Astrocyte of the cerebellum (primary cell): Measurements from ENCODE around the gene VEGFA.
"Not testable (repeated sequence)": the region's sequence is repeated elsewhere in the genome, so short reads cannot be mapped to it uniquely, and the experiment has no call there.

Experiments
- DNase-seq: peaks from one replicate; pipeline ENCODE4 v3.0.0-alpha.2; 2011; ENCODE audit warnings: low read depth
- H3K4me3 ChIP-seq: 2 replicates; pipeline ENCODE4 v1.5.1; 2011; ENCODE audit warnings: mild to moderate bottlenecking, low read depth, low read length, moderate library complexity
- in situ Hi-C: cut with HindIII; loops from 2 replicates; pipeline ENCODE4 v1.10.0; 2017; ENCODE audit warnings: low sequenced_read_pairs
- TF ChIP-seq, protein P1 (sequence below): IDR thresholded peaks from 2 replicates; pipeline ENCODE4 v1.5.1; 2012; ENCODE audit warnings: low read length, low read depth, moderate library complexity, mild to moderate bottlenecking; ENCODE audit errors: missing control alignments

Gene VEGFA

DNA sequence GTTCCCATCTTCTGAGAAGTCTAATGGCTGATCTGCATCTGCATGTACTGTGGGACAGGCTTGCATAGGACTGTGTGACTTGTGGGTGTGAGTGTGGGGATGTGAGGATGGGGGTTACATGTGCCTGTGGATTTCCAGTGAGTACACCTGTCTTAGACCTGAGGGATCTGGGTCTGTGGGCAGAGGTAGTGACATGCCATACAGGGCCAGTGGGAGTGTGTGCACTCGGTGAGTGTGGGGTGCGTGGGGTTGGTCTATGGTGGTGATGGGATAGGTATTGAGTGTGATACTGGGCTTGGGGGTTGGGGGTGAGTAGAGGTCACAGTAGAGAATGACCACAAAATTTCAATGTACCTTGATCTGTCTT is 41.7 kb downstream of the VEGFA start:
- TF ChIP-seq, protein P1, sequence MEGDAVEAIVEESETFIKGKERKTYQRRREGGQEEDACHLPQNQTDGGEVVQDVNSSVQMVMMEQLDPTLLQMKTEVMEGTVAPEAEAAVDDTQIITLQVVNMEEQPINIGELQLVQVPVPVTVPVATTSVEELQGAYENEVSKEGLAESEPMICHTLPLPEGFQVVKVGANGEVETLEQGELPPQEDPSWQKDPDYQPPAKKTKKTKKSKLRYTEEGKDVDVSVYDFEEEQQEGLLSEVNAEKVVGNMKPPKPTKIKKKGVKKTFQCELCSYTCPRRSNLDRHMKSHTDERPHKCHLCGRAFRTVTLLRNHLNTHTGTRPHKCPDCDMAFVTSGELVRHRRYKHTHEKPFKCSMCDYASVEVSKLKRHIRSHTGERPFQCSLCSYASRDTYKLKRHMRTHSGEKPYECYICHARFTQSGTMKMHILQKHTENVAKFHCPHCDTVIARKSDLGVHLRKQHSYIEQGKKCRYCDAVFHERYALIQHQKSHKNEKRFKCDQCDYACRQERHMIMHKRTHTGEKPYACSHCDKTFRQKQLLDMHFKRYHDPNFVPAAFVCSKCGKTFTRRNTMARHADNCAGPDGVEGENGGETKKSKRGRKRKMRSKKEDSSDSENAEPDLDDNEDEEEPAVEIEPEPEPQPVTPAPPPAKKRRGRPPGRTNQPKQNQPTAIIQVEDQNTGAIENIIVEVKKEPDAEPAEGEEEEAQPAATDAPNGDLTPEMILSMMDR: no peak
- H3K4me3 ChIP-seq: no peak overlapping the region
- DNase-seq: no peak
- in situ Hi-C loops: no loop called here

DNA sequence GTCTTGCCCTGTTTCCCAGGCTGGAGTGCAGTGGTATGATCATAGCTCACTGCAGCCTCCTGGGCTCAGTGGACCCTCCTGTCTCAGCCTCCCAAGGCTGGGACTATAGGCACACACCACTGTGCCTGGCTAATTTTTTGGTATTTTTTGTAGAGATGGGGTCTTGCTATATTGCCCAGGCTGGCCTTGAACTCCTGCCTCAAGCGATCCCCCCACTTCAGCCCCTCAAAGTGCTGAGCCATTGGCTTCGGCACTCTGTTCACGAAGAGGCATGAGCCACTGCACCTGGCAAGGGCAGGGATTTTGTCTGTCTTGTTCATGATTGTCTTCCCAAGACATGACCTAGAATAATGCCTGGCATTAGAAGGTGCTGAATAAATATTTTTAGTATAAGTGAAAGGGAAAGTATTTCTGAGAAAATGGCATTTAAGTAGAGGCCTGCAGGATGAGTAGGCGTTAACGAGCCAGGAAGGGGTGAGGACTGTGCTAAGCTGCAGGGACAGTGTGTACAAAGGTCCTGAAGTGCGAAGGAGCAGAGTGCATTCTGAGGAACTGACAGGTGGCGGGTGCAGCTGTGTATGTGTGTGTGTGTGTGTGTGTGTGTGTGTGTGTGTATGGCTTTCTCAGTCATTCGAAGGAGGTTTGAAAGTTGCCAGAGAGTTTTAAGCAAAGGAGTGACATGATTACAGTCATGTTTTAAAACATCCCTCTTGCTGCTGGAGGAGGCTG is 43.0 kb downstream of the VEGFA start:
- TF ChIP-seq, protein P1: no peak
- DNase-seq: no peak
- in situ Hi-C loops: no loop called here
- no peak overlapping the region for H3K4me3 ChIP-seq

DNA sequence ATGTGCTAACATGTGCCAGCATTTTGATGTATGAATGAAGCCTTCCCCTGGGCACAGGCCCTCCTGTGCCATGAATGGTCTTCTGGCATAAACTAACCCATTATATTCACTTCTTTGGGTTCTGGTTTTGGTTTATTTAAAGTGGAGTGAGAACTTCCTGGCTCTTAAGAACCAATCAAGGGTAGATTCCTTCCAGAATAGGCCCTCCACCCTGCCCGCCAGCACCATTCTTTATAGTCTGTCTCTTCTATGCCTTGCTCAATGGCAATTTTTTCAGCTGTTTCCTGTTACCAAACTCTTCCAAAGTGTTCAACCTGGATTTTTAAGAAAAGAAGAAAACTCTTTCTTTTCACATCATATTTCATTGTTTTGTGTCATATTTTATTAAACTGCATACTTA is 44.1 kb downstream of the VEGFA start:
- no peak for DNase-seq
- TF ChIP-seq, protein P1: no peak
- H3K4me3 ChIP-seq: no peak overlapping the region
- in situ Hi-C loops: no loop called here

DNA sequence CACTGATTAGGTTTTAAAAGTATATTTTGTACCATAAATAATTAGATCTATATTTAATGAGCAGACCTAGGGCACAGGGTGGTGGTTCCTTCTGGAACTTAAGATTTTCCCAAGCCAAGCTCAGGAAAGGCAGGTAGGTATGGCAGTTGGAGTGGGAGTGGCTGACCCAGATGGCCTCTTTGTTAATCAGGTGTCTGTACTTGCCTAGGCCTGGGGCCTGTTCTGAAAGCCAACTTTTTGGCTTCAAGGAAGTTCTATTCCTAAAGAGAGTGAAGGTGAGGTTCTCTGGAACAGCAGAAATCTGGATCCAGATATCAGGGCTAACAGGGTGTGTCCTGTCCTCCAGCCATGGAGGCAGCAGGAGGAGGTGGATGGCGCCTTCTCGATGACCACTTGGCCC is 44.9 kb downstream of the VEGFA start:
- no peak overlapping the region for H3K4me3 ChIP-seq
- no peak for DNase-seq
- TF ChIP-seq, protein P1: no peak
- in situ Hi-C loops: loop anchor here (5.0 kb wide), 2 partner anchors 38 to 102 kb away; no protein-coding TSS in a partner anchor

DNA sequence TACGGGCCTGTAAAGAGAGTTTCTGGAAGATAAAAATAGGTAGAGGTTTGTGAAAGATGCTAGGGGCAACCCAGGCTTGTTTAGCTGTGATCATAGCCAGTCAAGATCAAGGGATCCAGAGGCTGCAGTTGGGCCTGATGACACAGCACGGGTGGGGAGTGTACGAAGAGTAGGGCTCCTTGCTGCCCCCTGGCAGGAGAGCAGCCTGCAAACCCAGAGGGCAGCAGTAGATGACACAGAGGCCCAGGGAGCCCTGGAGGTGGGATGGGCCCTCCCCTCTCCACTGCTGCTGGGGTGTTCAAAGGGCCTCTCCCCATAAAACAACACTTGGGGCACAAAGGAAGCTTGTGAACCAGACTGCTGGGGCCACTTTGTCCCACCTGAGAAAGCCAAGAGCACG is 47.2 kb downstream of the VEGFA start:
- no peak for DNase-seq
- TF ChIP-seq, protein P1: peak; percentile 19

DNA sequence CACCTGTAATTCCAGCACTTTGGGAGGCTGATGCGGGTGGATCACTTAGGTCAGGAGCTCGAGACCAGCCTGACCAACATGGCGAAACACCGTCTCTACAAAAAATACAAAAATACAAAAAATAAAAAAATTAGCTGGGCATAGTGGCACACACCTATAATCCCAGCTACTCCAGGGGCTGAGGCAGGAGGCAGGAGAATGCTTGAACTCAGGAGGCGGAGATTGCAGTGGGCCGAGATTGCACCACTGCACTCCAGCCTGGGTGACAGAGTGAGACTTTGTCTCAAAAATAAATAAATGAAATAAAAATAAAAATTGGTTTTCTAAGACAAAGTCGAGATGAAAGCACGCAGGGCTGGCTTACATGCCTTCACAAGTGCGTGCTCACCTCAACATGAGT is 49.0 kb downstream of the VEGFA start:
- DNase-seq, H3K4me3 ChIP-seq: not testable (repeated sequence)
- in situ Hi-C loops: loop anchor here (5.0 kb wide), 2 partner anchors 42 to 98 kb away; no protein-coding TSS in a partner anchor

More for the DNA sequence above, 47.2 kb downstream of the VEGFA start:
- in situ Hi-C loops: loop anchor here (5.0 kb wide), 2 partner anchors 40 to 100 kb away; no protein-coding TSS in a partner anchor
- no peak overlapping the region for H3K4me3 ChIP-seq

DNA sequence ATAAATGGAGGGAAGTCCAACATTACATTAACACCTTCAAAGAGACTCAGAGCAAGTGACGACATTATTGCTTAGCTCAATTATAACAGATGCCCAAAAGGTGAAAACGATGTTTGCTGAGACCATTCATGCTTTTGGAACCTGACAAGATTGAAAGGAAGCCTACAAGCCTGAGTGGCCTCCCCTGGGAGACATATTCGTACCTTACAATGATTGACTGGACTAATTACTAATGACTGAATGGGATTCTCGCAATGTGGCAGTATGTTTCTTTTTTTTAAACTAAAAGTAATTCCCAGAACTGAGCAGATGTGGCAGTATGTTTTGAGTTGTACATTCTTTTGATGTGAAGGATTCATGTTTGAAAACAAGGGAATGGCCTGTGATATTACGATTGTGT is 49.9 kb downstream of the VEGFA start:
- in situ Hi-C loops: loop anchor here (5.0 kb wide), 2 partner anchors 43 to 97 kb away; no protein-coding TSS in a partner anchor
- no peak overlapping the region for H3K4me3 ChIP-seq
- no peak for DNase-seq
- TF ChIP-seq, protein P1: no peak
